ENCODE results near the gene OR52J3.
"Not testable (repeated sequence)": the region's sequence is repeated elsewhere in the genome, so short reads cannot be mapped to it uniquely, and the experiment has no call there.

OR52J3 gene

DNA sequence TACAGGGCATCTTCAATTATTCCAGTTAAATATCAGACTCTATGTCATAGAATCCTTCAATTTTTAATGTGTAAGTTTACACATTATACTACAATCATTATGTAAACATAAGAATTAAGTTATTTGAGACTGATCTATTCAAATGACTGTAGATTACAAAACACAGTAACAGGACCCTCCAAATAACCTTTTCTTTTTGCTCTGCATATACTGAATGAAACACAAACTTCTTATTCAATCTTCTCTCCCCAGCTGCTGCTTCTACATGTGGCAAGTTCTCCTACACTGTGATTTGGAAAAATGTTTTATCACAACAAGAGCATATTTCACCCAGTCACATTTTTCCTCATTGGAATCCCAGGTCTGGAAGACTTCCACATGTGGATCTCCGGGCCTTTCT lies at the start of gene OR52J3:
TSS of gene OR52J3 (plus strand) at position 301 of the 400 bp plus-strand sequence. CDS start at position 301, 0 bp downstream.
- no peak for DNase-seq (ENCODE audit: low read depth)

DNA sequence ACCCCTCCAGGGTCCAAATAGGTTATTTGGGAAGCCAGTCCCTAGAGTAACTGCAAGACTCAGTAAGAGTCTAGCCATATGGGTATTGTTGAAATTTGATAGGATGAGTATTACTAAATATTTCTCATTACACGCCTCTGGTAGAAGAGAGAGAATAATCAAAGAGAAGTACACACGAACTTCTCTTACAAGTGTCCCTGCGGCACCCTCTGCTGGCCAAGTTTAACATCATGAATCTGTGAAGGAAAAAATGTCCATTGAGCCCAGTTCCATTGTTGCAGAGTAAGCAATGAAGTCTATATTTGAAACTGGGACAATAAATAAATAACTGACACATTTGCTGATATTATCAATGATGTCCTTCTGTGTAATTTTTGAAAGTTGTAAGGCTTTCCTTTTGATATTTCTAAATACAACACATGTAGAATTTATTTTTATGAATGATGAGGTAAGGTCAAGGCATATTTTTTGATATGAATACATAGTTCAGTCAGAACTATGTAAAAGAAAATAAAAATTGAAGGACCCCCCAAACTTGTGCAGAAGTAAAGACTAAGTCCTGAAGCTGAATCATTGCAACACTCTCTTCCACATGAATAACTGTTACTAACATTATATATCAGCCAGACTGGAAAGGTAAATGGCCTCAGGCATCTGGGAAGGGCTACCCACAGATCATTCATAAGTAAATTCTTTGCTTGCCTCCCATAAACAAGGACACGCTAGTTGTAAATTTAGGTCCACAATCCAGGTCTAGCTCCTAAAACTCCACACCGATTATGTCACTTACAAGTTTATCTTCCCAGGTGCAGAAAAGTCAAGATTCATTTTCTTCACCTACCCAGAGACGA lies 41.7 kb upstream of the OR52J3 start:
- peak; percentile 2 for DNase-seq (ENCODE audit: low read depth)

DNA sequence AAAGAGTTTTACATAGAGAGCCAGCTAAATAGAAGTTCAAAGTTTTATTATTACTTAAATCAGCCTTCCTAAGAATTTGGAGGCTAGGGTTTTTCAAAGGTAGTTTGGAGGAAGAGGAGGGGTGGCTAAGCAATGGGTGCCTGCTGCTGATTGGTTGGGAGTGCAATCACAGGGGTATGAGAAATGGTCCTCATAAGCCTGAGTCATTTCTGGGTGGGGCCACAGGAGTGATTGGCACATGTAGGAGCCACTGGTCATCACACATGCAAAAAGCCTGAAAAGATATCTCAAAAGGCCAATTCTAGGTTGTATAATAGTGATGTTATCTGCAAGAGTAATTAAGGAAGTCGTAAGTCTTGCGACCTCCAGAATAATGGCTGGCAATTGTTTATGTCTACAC lies 38.8 kb upstream of the OR52J3 start:
- DNase-seq (ENCODE audit: low read depth) = no peak

DNA sequence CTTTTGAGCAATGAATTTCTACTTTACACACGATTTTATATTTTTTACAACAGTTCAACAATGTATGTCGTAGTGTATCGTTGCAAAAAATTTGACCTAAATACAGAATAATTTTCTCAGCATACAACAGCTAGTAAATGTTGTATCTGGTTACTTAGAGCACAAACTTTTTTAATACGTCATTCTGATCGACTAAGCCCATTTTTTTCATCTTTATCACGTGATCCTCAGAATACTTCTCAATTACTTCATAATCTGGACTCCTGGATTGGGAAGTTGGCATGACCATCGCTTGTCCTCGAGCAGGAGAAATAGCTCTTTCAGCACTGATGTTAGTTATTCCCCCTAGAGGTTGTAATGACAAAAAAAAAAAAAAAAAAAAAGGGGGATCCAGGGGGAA lies 35.1 kb upstream of the OR52J3 start:
- no peak for DNase-seq (ENCODE audit: low read depth)

DNA sequence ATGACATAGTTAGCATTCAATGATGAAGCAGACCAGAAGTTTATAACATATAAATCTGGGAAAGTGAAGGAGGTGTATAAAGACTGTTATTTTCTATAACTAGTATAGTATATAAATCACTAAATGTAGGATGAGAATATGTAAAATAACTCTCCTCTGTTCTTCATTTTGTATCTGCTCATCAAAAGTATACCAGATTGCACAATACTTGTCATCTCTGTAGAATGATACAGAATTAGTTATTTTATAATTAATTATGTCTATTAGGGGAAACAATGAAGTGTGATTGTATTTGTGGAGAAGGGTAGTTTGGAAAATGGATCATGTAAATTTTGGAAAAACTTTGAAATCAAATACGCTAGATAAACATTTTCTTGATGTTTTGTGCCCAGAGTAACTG lies 33.3 kb upstream of the OR52J3 start:
- no peak for DNase-seq (ENCODE audit: low read depth)

DNA sequence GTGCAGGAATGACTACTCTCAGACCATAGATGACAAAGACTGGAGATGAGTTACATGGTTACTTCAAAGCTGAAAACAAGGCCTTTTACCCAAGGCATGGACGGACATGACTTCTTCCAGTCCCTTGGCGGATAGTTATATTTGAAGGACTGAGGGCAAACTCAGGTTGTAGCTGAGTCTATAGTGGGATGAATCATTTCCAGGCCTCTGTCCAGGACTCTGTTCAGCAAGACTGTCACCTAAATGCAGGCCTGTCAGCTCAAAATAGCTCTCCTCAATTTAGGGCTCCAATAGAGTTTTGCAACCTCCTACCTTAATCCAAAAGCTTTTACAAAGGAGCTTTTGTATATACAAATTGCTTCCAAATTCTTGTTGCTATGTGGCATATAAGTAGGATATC lies 24.3 kb upstream of the OR52J3 start:
- DNase-seq (ENCODE audit: low read depth) = no peak

DNA sequence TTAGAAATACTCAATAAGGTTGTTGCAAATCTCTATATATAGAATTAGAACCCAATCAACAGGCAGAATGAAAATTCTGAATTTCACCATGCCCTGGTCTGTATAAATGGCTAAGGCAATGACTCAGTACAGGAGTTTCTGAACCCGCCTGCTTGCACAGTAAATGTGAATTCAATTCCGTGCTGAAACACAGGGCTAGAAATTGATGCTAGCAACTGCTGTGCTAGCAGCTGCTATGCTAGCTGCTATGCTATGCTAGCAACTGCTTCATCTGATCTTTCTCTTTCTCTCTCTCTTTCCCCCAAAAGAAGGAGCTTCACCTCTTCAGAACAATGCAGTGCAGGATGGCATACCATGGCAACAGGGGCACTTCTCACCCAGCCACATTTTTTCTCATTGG lies 9.7 kb upstream of the OR52J3 start:
- no peak for DNase-seq (ENCODE audit: low read depth)

DNA sequence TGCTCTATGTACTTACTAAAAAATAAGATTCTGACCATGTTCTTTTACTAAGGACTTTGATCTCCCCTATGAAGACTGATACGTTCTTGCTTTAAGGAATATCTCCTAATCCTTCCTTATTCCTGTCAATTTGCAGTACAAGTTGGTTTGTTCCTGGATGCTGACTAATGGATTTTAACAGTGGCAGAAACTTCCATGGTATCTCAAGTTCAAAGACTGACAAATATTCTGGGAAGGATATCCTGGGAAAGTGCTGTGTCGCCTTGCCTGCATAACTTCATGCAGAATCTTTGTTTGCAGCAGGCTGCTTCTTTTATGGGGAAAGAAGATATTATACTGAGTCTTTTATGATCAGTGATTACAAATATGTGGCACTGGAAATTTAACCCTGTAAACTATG lies 8.4 kb upstream of the OR52J3 start:
- no peak for DNase-seq (ENCODE audit: low read depth)

DNA sequence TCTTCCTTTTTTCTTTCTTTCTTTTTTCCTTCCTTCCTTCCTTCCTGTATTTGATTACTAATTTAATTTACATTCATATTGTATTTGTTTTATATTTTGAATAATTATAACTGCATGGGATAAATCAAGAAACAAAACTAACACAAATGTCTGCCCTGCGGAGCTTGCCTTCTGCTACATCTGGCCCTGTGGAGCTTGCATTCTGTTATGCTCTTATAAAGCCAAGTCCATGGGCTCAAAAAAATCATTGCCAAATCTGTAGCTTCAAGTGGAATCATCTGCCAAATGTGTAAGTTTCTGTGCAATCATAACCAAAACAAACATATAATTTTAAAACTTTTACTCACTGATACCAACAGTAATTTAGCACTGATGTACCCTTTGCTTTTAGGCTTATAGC lies 8.0 kb upstream of the OR52J3 start:
- DNase-seq (ENCODE audit: low read depth) = no peak

DNA sequence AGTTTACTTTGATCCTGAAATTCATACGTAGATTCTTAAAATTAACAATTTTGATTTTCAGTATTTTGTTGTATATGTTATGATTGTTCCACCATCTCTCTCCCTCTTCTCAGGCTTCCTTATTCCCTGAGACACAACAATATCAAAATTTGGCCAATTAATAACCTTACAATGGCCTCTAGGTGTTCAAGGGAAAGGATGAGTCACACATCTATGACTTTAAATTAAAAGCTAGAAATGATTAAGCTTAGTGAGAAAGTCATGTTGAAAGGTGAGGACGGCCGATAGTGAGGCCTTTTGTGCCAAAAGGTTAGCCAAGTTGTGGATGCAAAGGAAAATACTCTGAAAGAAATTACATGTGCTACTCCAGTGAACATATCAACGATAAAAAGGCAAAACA lies 5.5 kb upstream of the OR52J3 start:
- no peak for DNase-seq (ENCODE audit: low read depth)

DNA sequence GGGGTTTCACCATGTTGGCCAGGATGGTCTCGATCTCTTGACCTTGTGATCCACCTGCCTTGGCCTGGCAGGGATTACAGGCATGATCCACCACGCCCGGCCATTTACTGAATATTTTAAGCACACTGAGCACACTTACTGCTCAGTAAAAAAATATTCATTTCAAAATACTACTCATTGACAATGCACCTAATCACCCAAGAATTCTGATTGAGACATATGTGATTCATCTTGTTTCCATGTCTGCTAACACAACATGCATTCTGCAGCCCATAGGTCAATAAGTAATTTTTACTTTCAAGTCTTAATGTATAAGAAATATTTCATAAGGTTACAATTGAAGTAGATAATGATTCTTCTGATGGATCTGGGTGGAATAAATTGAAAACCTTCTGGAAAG lies 4.2 kb upstream of the OR52J3 start:
- DNase-seq (ENCODE audit: low read depth) = no peak

DNA sequence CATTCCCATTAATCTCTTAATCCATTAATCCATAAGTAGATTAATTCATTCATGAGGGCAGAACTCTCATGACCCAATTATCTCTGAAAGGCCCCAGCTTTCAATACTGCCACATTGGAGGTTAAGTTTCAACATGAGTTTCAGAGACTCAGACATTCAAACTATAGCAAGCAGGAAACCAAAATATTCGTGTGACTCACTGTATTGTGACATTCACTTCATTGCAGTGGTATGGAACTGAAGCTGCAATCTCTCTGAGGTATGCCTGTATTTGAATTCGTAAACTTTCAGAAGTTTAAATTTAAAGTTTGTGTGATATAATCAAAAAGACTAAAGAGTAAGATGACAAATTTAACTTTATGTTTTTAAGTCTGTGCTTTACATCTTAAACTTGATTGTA lies 2.9 kb upstream of the OR52J3 start:
- DNase-seq (ENCODE audit: low read depth) = no peak

DNA sequence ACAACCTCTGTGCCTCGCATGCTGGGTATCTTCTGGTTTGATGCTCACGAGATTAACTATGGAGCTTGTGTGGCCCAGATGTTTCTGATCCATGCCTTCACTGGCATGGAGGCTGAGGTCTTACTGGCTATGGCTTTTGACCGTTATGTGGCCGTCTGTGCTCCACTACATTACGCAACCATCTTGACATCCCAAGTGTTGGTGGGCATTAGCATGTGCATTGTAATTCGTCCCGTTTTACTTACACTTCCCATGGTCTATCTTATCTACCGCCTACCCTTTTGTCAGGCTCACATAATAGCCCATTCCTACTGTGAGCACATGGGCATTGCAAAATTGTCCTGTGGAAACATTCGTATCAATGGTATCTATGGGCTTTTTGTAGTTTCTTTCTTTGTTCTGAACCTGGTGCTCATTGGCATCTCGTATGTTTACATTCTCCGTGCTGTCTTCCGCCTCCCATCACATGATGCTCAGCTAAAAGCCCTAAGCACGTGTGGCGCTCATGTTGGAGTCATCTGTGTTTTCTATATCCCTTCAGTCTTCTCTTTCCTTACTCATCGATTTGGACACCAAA lies 516 bp downstream of the OR52J3 start:
- no peak for DNase-seq (ENCODE audit: low read depth)

DNA sequence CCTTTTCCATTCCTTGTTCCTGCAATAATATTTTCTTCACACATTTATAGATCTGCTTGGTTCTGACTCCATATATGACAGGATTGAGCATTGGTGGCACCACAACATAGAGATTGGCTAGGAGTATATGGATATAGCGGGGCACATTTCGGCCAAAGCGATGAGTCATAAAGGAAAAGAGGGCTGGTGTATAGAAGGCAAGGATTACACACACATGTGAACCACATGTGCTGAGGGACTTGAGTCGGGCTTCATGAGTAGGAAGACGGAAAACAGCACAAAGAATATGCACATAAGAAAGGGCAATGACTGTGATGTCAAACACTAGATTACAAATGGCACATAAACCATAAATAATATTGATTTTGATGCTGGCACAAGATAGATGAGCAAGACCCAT lies 12.4 kb downstream of the OR52J3 start:
- not testable (repeated sequence) for DNase-seq (ENCODE audit: low read depth)

DNA sequence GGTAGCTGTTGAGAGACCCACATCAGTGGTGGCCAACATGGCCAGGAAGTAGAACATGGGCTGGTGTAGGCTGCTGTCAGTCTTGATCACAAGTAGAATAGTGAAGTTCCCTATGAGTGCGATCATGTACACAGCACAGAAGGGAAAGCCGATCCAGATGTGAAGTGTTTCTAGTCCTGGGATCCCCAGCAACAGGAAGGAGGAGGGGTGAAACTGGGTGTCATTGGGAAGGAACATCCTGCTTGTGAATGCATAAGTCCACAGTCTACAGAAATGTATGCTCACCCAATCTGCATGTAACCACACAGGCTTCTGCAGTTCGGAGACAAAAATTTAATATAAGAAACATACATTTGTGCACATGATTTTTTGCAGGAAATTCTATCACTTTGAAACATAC lies 13.1 kb downstream of the OR52J3 start, which contains the start of gene OR52E2:
TSS of gene OR52E2 (minus strand) at position 237 of the 400 bp plus-strand sequence. CDS start at position 237, 0 bp downstream.
- no peak for DNase-seq (ENCODE audit: low read depth)

DNA sequence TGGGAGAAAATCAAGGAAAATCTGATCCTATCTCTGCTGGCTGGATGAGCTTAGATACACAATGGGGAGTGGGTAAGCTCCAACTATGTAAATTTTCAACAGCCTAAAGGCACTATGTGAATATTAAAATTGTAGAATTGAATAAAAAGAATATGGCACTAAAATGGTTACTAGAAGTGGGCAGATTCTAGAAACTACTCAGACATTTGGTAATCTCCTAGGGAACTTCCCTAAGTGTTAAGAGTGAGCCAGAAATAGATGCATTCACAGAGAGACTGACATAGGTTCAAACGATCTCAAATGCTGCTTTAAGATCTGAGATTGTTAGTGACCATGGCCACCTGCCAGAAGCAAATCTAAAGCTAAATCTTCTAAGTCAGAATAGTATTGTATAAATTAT lies 18.7 kb downstream of the OR52J3 start:
- no peak for DNase-seq (ENCODE audit: low read depth)

DNA sequence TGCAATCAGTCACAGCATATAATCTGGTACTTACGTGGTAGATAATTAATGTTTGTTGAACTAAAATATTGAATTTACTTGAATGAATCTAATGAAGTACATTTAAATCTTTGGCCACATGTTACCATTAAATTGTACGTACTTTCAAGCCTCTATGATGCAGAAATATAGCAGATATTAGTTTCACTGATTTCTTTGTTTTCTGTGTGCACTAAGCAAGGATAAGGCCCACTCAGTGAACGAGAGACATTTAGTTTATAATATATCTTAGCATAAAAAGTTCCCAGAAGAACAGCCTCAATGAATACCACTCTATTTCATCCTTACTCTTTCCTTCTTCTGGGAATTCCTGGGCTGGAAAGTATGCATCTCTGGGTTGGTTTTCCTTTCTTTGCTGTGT lies 22.9 kb downstream of the OR52J3 start, which contains the start of gene OR52E1:
TSS of gene OR52E1 (plus strand) at position 301 of the 400 bp plus-strand sequence.
- no peak for DNase-seq (ENCODE audit: low read depth)

DNA sequence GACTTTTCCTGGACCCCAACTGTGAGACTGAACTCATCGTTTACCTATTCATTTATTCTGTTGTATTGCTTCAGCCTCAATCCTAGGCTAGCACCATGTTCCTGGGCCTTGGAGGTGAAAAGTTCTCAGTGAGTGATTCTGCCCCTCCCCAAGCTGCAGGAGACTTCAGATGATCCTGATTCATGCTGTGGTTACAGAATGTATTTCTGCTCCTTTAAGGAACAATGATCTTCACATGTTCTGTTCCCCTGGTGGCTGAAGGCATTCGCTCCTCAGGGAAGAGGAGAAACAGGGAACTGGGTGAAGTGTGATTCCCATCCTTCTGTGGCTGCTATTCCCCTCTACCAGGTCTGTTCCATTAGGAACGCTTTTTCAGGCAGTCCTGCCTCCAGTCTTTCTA lies 25.5 kb downstream of the OR52J3 start:
- DNase-seq (ENCODE audit: low read depth) = no peak

DNA sequence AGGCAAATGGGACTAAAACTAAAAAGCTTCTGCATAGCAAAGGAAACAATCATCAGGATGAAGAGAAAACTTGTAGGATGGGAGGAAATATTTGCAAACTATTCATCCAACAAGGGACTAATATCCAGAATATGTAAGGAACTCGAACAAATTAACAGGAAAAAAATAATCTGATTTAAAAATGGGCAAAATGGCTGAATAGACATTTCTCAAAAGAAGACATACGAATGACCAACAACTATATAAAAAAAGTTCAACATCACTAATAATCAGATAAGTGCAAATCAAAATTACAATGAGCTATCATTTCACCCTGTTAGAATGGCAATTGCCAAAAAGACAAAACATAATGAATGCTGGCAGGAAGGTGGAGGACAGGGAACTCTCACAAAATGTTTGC lies 35.1 kb downstream of the OR52J3 start:
- DNase-seq (ENCODE audit: low read depth) = no peak

DNA sequence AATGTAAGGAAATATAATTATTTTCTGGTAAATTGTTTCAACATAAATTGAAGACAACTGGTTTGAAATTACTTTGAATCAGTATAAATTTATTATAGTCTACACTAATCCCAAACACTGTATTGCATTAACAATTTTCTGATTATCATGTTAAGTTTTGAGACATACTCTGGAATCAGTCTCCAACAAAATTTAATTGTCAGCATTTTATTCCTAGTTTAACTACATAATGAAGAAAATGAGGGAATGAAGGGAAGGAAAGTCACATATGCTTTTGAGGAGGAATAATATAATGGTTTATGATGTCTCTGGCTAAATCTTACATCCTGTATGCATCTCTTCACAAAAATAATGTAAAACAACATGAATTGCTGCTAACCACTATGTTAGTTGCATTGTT lies 37.3 kb downstream of the OR52J3 start:
- DNase-seq (ENCODE audit: low read depth) = no peak

DNA sequence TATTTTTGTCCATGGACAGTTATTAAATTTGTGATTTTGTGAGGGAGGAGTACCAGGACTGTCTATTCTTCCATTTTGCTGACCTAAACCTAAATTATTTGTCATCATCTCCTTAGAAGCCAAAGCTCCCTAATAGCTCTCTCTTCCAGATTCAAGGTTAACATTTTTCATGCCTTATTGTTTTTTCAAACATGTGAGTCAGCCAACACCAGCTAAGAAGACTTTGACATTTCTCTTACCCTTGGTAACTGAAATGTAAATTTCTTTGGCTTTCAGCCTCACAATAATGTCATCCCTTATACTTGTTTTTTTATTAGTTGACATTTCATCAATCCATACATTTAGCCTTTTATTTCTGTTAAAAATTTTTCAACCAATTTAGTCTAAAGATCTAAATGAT lies 42.2 kb downstream of the OR52J3 start:
- no peak for DNase-seq (ENCODE audit: low read depth)

DNA sequence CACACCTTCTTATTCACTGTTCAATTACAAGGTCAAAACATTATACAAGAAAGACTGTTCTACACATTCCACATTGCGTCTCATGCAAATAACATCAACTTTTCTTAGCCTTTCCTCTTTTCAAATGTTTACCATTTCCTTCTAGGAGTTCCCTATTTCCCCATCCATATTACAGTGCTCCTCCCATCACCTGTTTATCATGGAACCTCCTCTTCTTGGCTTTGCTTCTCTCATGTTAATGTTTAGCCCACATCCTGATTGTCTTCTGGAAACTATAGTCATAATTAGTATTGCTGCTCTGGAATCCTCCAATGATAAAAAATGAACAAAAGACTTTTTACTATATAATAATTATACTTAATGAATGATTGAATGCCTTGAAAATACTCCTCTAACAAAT lies 44.3 kb downstream of the OR52J3 start:
- DNase-seq (ENCODE audit: low read depth) = no peak

DNA sequence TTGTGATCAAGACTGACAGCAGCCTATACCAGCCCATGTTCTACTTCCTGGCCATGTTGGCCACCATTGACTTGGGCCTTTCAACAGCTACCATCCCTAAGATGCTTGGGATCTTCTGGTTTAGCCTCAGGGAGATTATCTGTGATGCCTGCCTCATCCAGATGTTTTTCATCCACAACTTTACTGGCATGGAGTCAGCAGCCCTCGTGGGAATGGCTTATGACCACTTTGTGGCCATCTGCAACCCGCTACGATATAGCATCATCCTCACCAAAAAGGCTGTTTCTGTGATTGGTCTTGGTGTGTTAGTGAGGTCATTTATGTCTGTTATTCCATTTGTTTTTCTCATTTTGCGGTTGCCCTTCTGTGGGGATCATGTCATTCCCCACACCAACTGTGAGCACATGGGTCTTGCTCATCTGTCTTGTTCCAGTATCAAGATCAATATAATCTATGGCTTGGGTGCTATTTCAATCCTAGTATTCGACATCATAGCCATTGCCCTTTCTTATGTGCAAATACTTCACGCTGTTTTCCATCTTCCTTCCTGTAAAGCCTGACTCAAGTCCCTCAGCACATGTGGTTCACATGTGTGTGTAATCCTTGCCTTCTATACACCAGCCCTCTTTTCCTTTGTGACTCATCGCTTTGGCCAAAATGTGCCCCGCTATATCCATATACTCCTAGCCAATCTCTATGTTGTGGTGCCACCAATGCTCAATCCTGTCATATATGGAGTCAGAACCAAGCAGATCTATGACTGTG lies 46.7 kb downstream of the OR52J3 start:
- DNase-seq (ENCODE audit: low read depth) = no peak
